H1 (cell line): ENCODE results near the gene CLASP2. TPM values are rescaled to one million over a fixed set of nuclear protein-coding genes. Genes with fewer than 3 reads are reported as not detected.

ENCODE experiments used
- CTCF ChIA-PET: fragments of 300-600 bp; sonication (Branson Sonifier 250); formaldehyde crosslinking; loops from one replicate; lab custom pipeline; 2021; ENCODE audit not compliant: partially characterized antibody; lab: Charles Lee
- POLR2A ChIA-PET: fragments of 300-600 bp; sonication (Branson Sonifier 250); formaldehyde crosslinking; loops from one replicate; lab custom pipeline; 2021; ENCODE audit warnings: inconsistent platforms; ENCODE audit not compliant: partially characterized antibody; lab: Charles Lee
- DNase-seq, 2 experiments: peaks; one replicate each; pipeline versions ENCODE4 v3.0.0 to v3.0.0-alpha.2; 2010 to 2022; ENCODE audit warnings: low spot score in 2 of 2, low read depth in 1 of 2, mixed read lengths in 1 of 2
- FAIRE-seq: peaks from 2 replicates; lab custom pipeline; 2011; peaks lifted over from hg19 to GRCh38; lab: Jason Lieb, UNC
- H2AFZ ChIP-seq: 2 replicates; pipeline ENCODE4 v1.8.1; 2012; ENCODE audit warnings: low read length, inconsistent platforms
- H2AK5ac ChIP-seq: 2 replicates; pipeline ENCODE4 v1.6.1; 2013; ENCODE audit warnings: low read depth, low read length
- H2BK120ac ChIP-seq: replicated peaks from 2 replicates; pipeline ENCODE3; 2013; ENCODE audit warnings: low read depth, low read length, inconsistent platforms
- H2BK12ac ChIP-seq: 2 replicates; pipeline ENCODE4 v1.6.1; 2013; ENCODE audit warnings: low read depth, low read length
- H2BK15ac ChIP-seq: 2 replicates; pipeline ENCODE4 v1.6.1; 2013; ENCODE audit warnings: low read length
- H2BK20ac ChIP-seq: 2 replicates; pipeline ENCODE4 v1.6.1; 2013; ENCODE audit warnings: low read length
- H2BK5ac ChIP-seq: 2 replicates; pipeline ENCODE4 v1.6.1; 2013; ENCODE audit warnings: low read depth, low read length
- H3K14ac ChIP-seq: 2 replicates; pipeline ENCODE4 v1.6.1; 2013; ENCODE audit warnings: inconsistent platforms; ENCODE audit not compliant: insufficient read length
- H3K18ac ChIP-seq: 2 replicates; pipeline ENCODE4 v1.6.1; 2013; ENCODE audit warnings: low read length; ENCODE audit errors: extremely low read depth
- H3K23ac ChIP-seq: 2 replicates; pipeline ENCODE4 v1.6.1; 2013; ENCODE audit warnings: inconsistent platforms; ENCODE audit not compliant: insufficient read length
- H3K23me2 ChIP-seq: 2 replicates; pipeline ENCODE4 v1.6.1; 2013; ENCODE audit warnings: low read depth, low read length
- H3K27ac ChIP-seq: 2 replicates; pipeline ENCODE4 v1.6.1; 2011; ENCODE audit warnings: low read depth, low read length, inconsistent platforms
- H3K27me3 ChIP-seq, 4 experiments: replicated peaks in 1 of 4; 1 replicate in 1 of 4; 2 replicates in 3 of 4; pipeline versions ENCODE4 v1.6.1 to v1.8.1; 2011 to 2013; ENCODE audit warnings: low read length in 3 of 4, mild to moderate bottlenecking in 3 of 4, inconsistent platforms in 2 of 4, mixed read lengths in 2 of 4, moderate library complexity in 1 of 4; ENCODE audit not compliant: control insufficient read depth in 3 of 4, insufficient read depth in 3 of 4; ENCODE audit errors: extremely low read depth in 1 of 4
- H3K36me3 ChIP-seq, 4 experiments: 2 replicates each; pipeline versions ENCODE4 v1.6.1 to v1.8.1; 2011 to 2013; ENCODE audit warnings: mild to moderate bottlenecking in 4 of 4, low read length in 3 of 4, moderate library complexity in 2 of 4, control low read depth in 1 of 4, inconsistent platforms in 1 of 4; ENCODE audit not compliant: insufficient read depth in 4 of 4, control insufficient read depth in 2 of 4
- H3K4ac ChIP-seq: replicated peaks from 2 replicates; pipeline ENCODE3; 2013; ENCODE audit warnings: low read length, low read depth, mixed read lengths, inconsistent platforms; ENCODE audit not compliant: insufficient read length
- H3K4me1 ChIP-seq, 4 experiments: replicated peaks in 1 of 4; 1 replicate in 1 of 4; 2 replicates in 3 of 4; pipeline versions ENCODE4 v1.6.1 to v1.8.1; 2011 to 2013; ENCODE audit warnings: low read length in 3 of 4, inconsistent platforms in 2 of 4, mixed read lengths in 1 of 4; ENCODE audit not compliant: insufficient read depth in 4 of 4, control insufficient read depth in 3 of 4
- H3K4me2 ChIP-seq, 2 experiments: 2 replicates each; pipeline versions ENCODE4 v1.6.1 to v1.8.1; 2011 to 2013; ENCODE audit warnings: low read depth in 2 of 2, low read length in 2 of 2, control low read depth in 1 of 2, inconsistent platforms in 1 of 2, mild to moderate bottlenecking in 1 of 2; ENCODE audit not compliant: insufficient read depth in 1 of 2
- H3K4me3 ChIP-seq, 4 experiments: fragments of 200-600, 300-600 bp in 1 of 4; sonication (generic), shearing (Covaris generic), sonication (Bioruptor Twin) in 1 of 4; 2 replicates each; pipeline versions ENCODE4 v1.5.1 to v1.8.1; 2011 to 2016; ENCODE audit warnings: low read length in 4 of 4, low read depth in 3 of 4, control low read depth in 2 of 4, inconsistent platforms in 2 of 4, mild to moderate bottlenecking in 2 of 4, mixed read lengths in 1 of 4, moderate library complexity in 1 of 4; ENCODE audit not compliant: insufficient read depth in 2 of 4; ENCODE audit errors: extremely low read depth in 1 of 4
- H3K56ac ChIP-seq: replicated peaks from 2 replicates; pipeline ENCODE3; 2013; ENCODE audit warnings: low read depth, mild to moderate bottlenecking, mixed read lengths, low read length, inconsistent platforms; ENCODE audit not compliant: insufficient read length
- H3K79me1 ChIP-seq: 2 replicates; pipeline ENCODE4 v1.6.1; 2013; ENCODE audit warnings: low read depth, low read length, control low read depth
- H3K79me2 ChIP-seq, 2 experiments: 2 replicates each; pipeline versions ENCODE4 v1.6.1 to v1.8.1; 2012 to 2013; ENCODE audit warnings: low read length in 2 of 2, mild to moderate bottlenecking in 2 of 2, inconsistent platforms in 1 of 2; ENCODE audit not compliant: insufficient read depth in 2 of 2, control insufficient read depth in 1 of 2
- H3K9ac ChIP-seq, 4 experiments: replicated peaks in 1 of 4; 1 replicate in 1 of 4; 2 replicates in 3 of 4; pipeline versions ENCODE4 v1.6.1 to v1.8.1; 2011 to 2013; ENCODE audit warnings: low read depth in 3 of 4, low read length in 3 of 4, control low read depth in 2 of 4, mild to moderate bottlenecking in 2 of 4, moderate library complexity in 2 of 4, inconsistent platforms in 1 of 4; ENCODE audit errors: extremely low read depth in 1 of 4
- H3K9me3 ChIP-seq, 2 experiments: 2 replicates each; pipeline versions ENCODE4 v1.6.1 to v1.8.1; 2012 to 2013; ENCODE audit warnings: mild to moderate bottlenecking in 2 of 2, moderate library complexity in 2 of 2, control low read depth in 1 of 2, inconsistent platforms in 1 of 2, low read depth in 1 of 2, low read length in 1 of 2, mixed read lengths in 1 of 2; ENCODE audit not compliant: insufficient read depth in 2 of 2
- H4K20me1 ChIP-seq, 2 experiments: replicated peaks in 1 of 2; 2 replicates each; pipeline versions ENCODE3 to v1.8.1; 2011 to 2013; ENCODE audit warnings: inconsistent platforms in 2 of 2, low read length in 2 of 2, mild to moderate bottlenecking in 1 of 2; ENCODE audit not compliant: insufficient read depth in 2 of 2, control insufficient read depth in 1 of 2
- H4K5ac ChIP-seq: 2 replicates; pipeline ENCODE4 v1.6.1; 2013; ENCODE audit warnings: low read length, low read depth, mixed read lengths, inconsistent platforms; ENCODE audit not compliant: insufficient read length
- H4K8ac ChIP-seq: 2 replicates; pipeline ENCODE4 v1.8.0; 2013; ENCODE audit warnings: mild to moderate bottlenecking, moderate library complexity, low read length, inconsistent platforms; ENCODE audit not compliant: insufficient read depth; ENCODE audit errors: extremely low read depth
- H4K91ac ChIP-seq: replicated peaks from 2 replicates; pipeline ENCODE3; 2013; ENCODE audit warnings: low read length, mixed read lengths, inconsistent platforms; ENCODE audit not compliant: insufficient read length
- JUND ChIP-seq: IDR thresholded peaks from 2 replicates; pipeline ENCODE4 v1.6.1; 2011; ENCODE audit warnings: mild to moderate bottlenecking, improper control_type of control experiment, low read length
- NRF1 ChIP-seq: IDR thresholded peaks from 2 replicates; pipeline ENCODE4 v1.6.1; 2011; ENCODE audit warnings: mild to moderate bottlenecking, low read depth, low read length, improper control_type of control experiment
- polyA plus RNA-seq, 7 experiments: library from polyadenylated mRNA; depleted of rRNA in 3 of 7; stranded (reverse) in 5 of 7; unstranded in 2 of 7; fragments of >200 nt in 5 of 7; fragments of 200-250 nt in 2 of 7; gene quantifications; 1 replicate in 5 of 7; 2 replicates in 1 of 7; 4 replicates in 1 of 7; pipeline versions ENCODE4 v1.2.1 to v1.2.3, GENCODE V29; 2011 to 2013; ENCODE audit warnings: missing spikeins in 2 of 7, mixed read lengths in 2 of 7
- total RNA-seq: library from RNA; stranded (reverse); fragmentation: NEBNext Ultra II Directional; extraction: Animal tissue kit (Norgen Biotek cat#: 25700); gene quantifications from 2 replicates; pipeline ENCODE4 v1.2.1, GENCODE V29; 2021

Gene CLASP2
- total and polyA plus RNA-seq, 2 of the 8 experiments (the other 6 are each of a cell fraction or from before 2014, with no cell fraction given), result 21.7 to 58.0 TPM

- no peak overlapping the region for H2AK5ac ChIP-seq
- no peak overlapping the region for H4K5ac ChIP-seq
- H3K18ac ChIP-seq, result no peak overlapping the region
- no peak overlapping the region for H3K14ac ChIP-seq
- no peaks in the 10 kb centered on the region for H3K79me2 ChIP-seq
- ChIA-PET CTCF (no interaction called here), POLR2A (no interaction called here)
- H2BK120ac ChIP-seq, result no peak overlapping the region
- H3K27me3 ChIP-seq, result no peaks in the 10 kb centered on the region
- no peak overlapping the region for H3K23ac ChIP-seq
- no peak overlapping the region for H3K27ac ChIP-seq
- no peak overlapping the region for H3K56ac ChIP-seq
- H3K4ac ChIP-seq, result no peak overlapping the region
- no peak overlapping the region for H2BK15ac ChIP-seq
- no peak overlapping the region for H2BK20ac ChIP-seq
- no peak overlapping the region for H3K9ac ChIP-seq
- no peak for FAIRE-seq
- no peaks in the 10 kb centered on the region for H3K79me1 ChIP-seq
- H3K4me2 ChIP-seq, result no peak overlapping the region
- no peak for DNase-seq
- peaks cover 21 to 28% of the 10 kb centered on the region in 2 experiments for H3K9me3 ChIP-seq
- no peak overlapping the region for H2AFZ ChIP-seq
- no peak overlapping the region for H2BK5ac ChIP-seq
- H4K20me1 ChIP-seq, result no peaks in the 10 kb centered on the region
- no peak overlapping the region for H3K4me3 ChIP-seq
- H3K4me1 ChIP-seq, result no peaks in the 10 kb centered on the region
- no peaks in the 10 kb centered on the region for H3K23me2 ChIP-seq
- no peaks in the 10 kb centered on the region; a peak in 1 of 8 replicates for H3K36me3 ChIP-seq
- no peak overlapping the region for H4K8ac ChIP-seq
- H2BK12ac ChIP-seq, result no peak overlapping the region
- H4K91ac ChIP-seq, result no peak overlapping the region
- TF ChIP-seq JUND (no peak), NRF1 (no peak)
These were observed 40.2 kb upstream of the CLASP2 start for GRCh38 chr3:33758281-33758680.
